Measurements from ENCODE around the gene POLR2M. TPM values are rescaled to one million over a fixed set of nuclear protein-coding genes. Genes with fewer than 3 reads are reported as not detected.

POLR2M gene
- total and polyA plus RNA-seq, 2 experiments from 2014 or later, result 19.6 to 46.3 TPM

DNA sequence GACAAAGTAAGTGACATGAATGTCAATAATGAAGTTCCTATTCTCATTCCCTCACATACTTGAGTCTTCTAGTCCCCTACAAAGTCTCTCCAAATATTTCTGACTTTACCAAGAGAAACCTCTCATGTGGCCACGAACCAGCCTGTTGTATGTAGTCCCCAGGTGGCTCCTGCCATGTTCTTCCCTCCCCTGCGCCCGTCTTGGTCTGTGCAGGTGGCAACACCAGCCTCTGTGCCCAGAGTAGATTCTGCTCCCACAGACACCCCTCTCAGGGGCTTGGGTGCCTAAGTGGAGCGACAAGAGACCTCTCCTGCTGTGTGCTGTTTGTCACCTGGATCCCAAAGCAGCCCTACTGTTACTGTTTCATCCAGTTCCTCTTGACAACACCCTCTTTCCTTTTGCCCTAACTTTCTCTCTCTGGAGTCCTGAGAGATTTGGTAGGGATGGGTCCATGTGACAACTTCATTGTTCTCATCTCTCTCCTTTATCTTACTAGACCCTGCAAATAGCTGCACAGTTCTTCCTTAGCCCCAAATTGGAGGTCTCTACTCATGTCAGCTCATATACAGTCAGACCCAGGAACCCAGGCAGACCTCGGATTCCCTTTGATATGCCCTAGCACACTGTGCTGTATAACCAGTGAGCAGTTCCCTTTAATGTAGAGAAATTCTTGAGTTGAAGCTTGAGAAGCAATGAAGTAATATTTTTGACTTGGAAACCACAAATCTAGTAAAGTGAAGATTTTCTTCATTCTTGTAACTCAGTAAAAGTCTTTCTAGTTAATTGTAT is 56.9 kb downstream of the POLR2M start:
- Mint-ChIP-seq H3K9me3 (no peaks in the 10 kb centered on the region), H3K27ac (no peak overlapping the region), H3K27me3 (ENCODE audit: insufficient read depth, low read depth, poor library complexity) (peaks cover 3% of the 10 kb centered on the region), H3K4me3 (no peak overlapping the region), H3K36me3 (ENCODE audit: low read depth) (no peaks in the 10 kb centered on the region), H3K4me1 (no peaks in the 10 kb centered on the region)
- ATAC-seq (no peak), DNase-seq (ENCODE audit: low spot score) (no peak)
- Histone ChIP-seq H3K27ac (ENCODE audit: low read depth) (no peak overlapping the region), H2AFZ (no peak overlapping the region), H4K20me1 (replicated peaks; ENCODE audit: insufficient read depth) (no peaks in the 10 kb centered on the region), H3K4me2 (no peak overlapping the region), H3K79me2 (replicated peaks; ENCODE audit: insufficient read depth) (no peaks in the 10 kb centered on the region), H3K36me3 (ENCODE audit: insufficient read depth) (no peaks in the 10 kb centered on the region), H3F3A (replicated peaks; ENCODE audit: low read depth) (no peaks in the 10 kb centered on the region), H3K4me3 (no peak overlapping the region), H3K27me3 (ENCODE audit: insufficient read depth) (no peaks in the 10 kb centered on the region), H3K4me1 (ENCODE audit: insufficient read depth) (no peaks in the 10 kb centered on the region), H3K9me2 (ENCODE audit: insufficient read depth) (peaks cover 6% of the 10 kb centered on the region; the same call in 1 of the 2 replicates)
- TF ChIP-seq, protein P1, sequence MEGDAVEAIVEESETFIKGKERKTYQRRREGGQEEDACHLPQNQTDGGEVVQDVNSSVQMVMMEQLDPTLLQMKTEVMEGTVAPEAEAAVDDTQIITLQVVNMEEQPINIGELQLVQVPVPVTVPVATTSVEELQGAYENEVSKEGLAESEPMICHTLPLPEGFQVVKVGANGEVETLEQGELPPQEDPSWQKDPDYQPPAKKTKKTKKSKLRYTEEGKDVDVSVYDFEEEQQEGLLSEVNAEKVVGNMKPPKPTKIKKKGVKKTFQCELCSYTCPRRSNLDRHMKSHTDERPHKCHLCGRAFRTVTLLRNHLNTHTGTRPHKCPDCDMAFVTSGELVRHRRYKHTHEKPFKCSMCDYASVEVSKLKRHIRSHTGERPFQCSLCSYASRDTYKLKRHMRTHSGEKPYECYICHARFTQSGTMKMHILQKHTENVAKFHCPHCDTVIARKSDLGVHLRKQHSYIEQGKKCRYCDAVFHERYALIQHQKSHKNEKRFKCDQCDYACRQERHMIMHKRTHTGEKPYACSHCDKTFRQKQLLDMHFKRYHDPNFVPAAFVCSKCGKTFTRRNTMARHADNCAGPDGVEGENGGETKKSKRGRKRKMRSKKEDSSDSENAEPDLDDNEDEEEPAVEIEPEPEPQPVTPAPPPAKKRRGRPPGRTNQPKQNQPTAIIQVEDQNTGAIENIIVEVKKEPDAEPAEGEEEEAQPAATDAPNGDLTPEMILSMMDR (conservative IDR thresholded peaks at IDR 0.05; ENCODE audit: low read depth in 2 of 2), result no peak
- TF ChIP-seq, protein P2, sequence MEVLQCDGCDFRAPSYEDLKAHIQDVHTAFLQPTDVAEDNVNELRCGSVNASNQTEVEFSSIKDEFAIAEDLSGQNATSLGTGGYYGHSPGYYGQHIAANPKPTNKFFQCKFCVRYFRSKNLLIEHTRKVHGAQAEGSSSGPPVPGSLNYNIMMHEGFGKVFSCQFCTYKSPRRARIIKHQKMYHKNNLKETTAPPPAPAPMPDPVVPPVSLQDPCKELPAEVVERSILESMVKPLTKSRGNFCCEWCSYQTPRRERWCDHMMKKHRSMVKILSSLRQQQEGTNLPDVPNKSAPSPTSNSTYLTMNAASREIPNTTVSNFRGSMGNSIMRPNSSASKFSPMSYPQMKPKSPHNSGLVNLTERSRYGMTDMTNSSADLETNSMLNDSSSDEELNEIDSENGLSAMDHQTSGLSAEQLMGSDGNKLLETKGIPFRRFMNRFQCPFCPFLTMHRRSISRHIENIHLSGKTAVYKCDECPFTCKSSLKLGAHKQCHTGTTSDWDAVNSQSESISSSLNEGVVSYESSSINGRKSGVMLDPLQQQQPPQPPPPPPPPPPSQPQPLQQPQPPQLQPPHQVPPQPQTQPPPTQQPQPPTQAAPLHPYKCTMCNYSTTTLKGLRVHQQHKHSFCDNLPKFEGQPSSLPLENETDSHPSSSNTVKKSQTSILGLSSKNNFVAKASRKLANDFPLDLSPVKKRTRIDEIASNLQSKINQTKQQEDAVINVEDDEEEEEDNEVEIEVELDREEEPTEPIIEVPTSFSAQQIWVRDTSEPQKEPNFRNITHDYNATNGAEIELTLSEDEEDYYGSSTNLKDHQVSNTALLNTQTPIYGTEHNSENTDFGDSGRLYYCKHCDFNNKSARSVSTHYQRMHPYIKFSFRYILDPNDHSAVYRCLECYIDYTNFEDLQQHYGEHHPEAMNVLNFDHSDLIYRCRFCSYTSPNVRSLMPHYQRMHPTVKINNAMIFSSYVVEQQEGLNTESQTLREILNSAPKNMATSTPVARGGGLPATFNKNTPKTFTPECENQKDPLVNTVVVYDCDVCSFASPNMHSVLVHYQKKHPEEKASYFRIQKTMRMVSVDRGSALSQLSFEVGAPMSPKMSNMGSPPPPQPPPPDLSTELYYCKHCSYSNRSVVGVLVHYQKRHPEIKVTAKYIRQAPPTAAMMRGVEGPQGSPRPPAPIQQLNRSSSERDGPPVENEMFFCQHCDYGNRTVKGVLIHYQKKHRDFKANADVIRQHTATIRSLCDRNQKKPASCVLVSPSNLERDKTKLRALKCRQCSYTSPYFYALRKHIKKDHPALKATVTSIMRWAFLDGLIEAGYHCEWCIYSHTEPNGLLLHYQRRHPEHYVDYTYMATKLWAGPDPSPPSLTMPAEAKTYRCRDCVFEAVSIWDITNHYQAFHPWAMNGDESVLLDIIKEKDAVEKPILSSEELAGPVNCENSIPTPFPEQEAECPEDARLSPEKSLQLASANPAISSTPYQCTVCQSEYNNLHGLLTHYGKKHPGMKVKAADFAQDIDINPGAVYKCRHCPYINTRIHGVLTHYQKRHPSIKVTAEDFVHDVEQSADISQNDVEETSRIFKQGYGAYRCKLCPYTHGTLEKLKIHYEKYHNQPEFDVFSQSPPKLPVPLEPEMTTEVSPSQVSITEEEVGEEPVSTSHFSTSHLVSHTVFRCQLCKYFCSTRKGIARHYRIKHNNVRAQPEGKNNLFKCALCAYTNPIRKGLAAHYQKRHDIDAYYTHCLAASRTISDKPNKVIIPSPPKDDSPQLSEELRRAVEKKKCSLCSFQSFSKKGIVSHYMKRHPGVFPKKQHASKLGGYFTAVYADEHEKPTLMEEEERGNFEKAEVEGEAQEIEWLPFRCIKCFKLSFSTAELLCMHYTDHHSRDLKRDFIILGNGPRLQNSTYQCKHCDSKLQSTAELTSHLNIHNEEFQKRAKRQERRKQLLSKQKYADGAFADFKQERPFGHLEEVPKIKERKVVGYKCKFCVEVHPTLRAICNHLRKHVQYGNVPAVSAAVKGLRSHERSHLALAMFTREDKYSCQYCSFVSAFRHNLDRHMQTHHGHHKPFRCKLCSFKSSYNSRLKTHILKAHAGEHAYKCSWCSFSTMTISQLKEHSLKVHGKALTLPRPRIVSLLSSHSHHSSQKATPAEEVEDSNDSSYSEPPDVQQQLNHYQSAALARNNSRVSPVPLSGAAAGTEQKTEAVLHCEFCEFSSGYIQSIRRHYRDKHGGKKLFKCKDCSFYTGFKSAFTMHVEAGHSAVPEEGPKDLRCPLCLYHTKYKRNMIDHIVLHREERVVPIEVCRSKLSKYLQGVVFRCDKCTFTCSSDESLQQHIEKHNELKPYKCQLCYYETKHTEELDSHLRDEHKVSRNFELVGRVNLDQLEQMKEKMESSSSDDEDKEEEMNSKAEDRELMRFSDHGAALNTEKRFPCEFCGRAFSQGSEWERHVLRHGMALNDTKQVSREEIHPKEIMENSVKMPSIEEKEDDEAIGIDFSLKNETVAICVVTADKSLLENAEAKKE (CRISPR knock-in tag; IDR thresholded peaks at IDR 0.05), result no peak
- TF ChIP-seq STAT1 (IDR thresholded peaks at IDR 0.05; ENCODE audit: unreplicated experiment) (no peak), CREB1 (CRISPR knock-in tag; IDR thresholded peaks at IDR 0.05; ENCODE audit: low read depth) (no peak), ZNF331 (CRISPR knock-in tag; IDR thresholded peaks at IDR 0.05; ENCODE audit: low read depth) (no peak), NANOG (IDR thresholded peaks at IDR 0.05; ENCODE audit: borderline replicate concordance) (no peak), POLR2AphosphoS5 (IDR thresholded peaks at IDR 0.05; ENCODE audit: low read depth) (no peak), ZNF114 (CRISPR knock-in tag; IDR thresholded peaks at IDR 0.05) (no peak), EZH2phosphoT487 (IDR thresholded peaks at IDR 0.05; ENCODE audit: unreplicated experiment) (no peak)

Other genes starting within 250 kb of the POLR2M start
- gene MYZAP, start 114.8 kb upstream of the POLR2M start, total RNA-seq (2014; rRNA removed; shearing (Covaris generic)), result 0.66 and 1.5 TPM in 2 replicates
- gene MYZAP, start 114.8 kb upstream of the POLR2M start, polyA plus RNA-seq (2016; fragmentation: Nextera tagmentation; extraction: Ambion mirVana), result 1.0 and 1.1 TPM in 2 replicates